ENCODE measurements around the gene TPRKB. TPM values are rescaled to one million over a fixed set of nuclear protein-coding genes. Genes with fewer than 3 reads are reported as not detected.
"Not testable (repeated sequence)": the region's sequence is repeated elsewhere in the genome, so short reads cannot be mapped to it uniquely, and the experiment has no call there.

TPRKB gene
- total RNA-seq, 1 donor from 2014 or later = 30.6 TPM

- Histone ChIP-seq H3K27ac (replicated peaks) (peak overlapping the region; percentile 88), H3K9me3 (replicated peaks) (no peaks in the 10 kb centered on the region), H3K36me3 (peaks cover 35% of the 10 kb centered on the region), H3K4me3 (peak overlapping the region; percentile 91), H3K4me1 (peaks cover 28% of the 10 kb centered on the region), H3K27me3 (ENCODE audit: low read depth) (no peaks in the 10 kb centered on the region)
- TF ChIP-seq CTCF (IDR thresholded peaks at IDR 0.05; ENCODE audit: borderline replicate concordance) = no peak
- intact Hi-C loops (cut with micrococcal nuclease) = no loop called here
- no peak for DNase-seq
Measured at GRCh38 chr2:73736378-73736777, 767 bp downstream of the TPRKB start.

- H3K4me3 ChIP-seq = no peak overlapping the region
- H3K27ac ChIP-seq (replicated peaks) = peak overlapping the region; percentile 84
- H3K36me3 ChIP-seq = peaks cover 57% of the 10 kb centered on the region
- H3K27me3 ChIP-seq (ENCODE audit: low read depth) = no peaks in the 10 kb centered on the region
- H3K4me1 ChIP-seq = peaks cover 20% of the 10 kb centered on the region
- intact Hi-C loops (cut with micrococcal nuclease) = no loop called here
- peak; percentile 64 for DNase-seq
- no peaks in the 10 kb centered on the region for H3K9me3 ChIP-seq (replicated peaks)
- no peak for TF ChIP-seq CTCF (IDR thresholded peaks at IDR 0.05; ENCODE audit: borderline replicate concordance)
Measured at GRCh38 chr2:73730810-73731209, 6.3 kb downstream of the TPRKB start.

GRCh38 chr2:73728711-73729110 lies 8.4 kb downstream of the TPRKB start:
- Histone ChIP-seq H3K9me3 (replicated peaks) (no peaks in the 10 kb centered on the region), H3K27ac (replicated peaks) (no peak overlapping the region), H3K4me3 (no peak overlapping the region), H3K4me1 (peaks cover 15% of the 10 kb centered on the region), H3K27me3 (ENCODE audit: low read depth) (no peaks in the 10 kb centered on the region), H3K36me3 (peaks cover 48% of the 10 kb centered on the region)
- TF ChIP-seq CTCF (IDR thresholded peaks at IDR 0.05; ENCODE audit: borderline replicate concordance) = no peak
- no peak for DNase-seq
- intact Hi-C loops (cut with micrococcal nuclease) = no loop called here

- intact Hi-C loops (cut with micrococcal nuclease) = no loop called here
- Histone ChIP-seq H3K27ac (replicated peaks) (no peak overlapping the region), H3K36me3 (peaks cover 42% of the 10 kb centered on the region), H3K9me3 (replicated peaks) (no peaks in the 10 kb centered on the region), H3K4me3 (no peak overlapping the region), H3K27me3 (ENCODE audit: low read depth) (no peaks in the 10 kb centered on the region), H3K4me1 (peaks cover 15% of the 10 kb centered on the region)
- no peak for DNase-seq
- no peak for TF ChIP-seq CTCF (IDR thresholded peaks at IDR 0.05; ENCODE audit: borderline replicate concordance)
Measured at GRCh38 chr2:73728043-73728442, 9.1 kb downstream of the TPRKB start.

GRCh38 chr2:73726657-73727056 lies 10.5 kb downstream of the TPRKB start:
- intact Hi-C loops (cut with micrococcal nuclease); H3K9me3 ChIP-seq (replicated peaks); H3K4me3 ChIP-seq; H3K27ac ChIP-seq (replicated peaks); H3K27me3 ChIP-seq (ENCODE audit: low read depth); DNase-seq: not testable (repeated sequence)
- Histone ChIP-seq H3K36me3 (peaks cover 28% of the 10 kb centered on the region), H3K4me1 (peaks cover 15% of the 10 kb centered on the region)

GRCh38 chr2:73718851-73719621 lies 18.1 kb downstream of the TPRKB start:
- H3K4me1 ChIP-seq = peaks cover 11% of the 10 kb centered on the region
- H3K27me3 ChIP-seq (ENCODE audit: low read depth) = no peaks in the 10 kb centered on the region
- no peak for DNase-seq
- no peak for TF ChIP-seq CTCF (IDR thresholded peaks at IDR 0.05; ENCODE audit: borderline replicate concordance)
- H3K9me3 ChIP-seq (replicated peaks) = peaks cover 7% of the 10 kb centered on the region
- no peak overlapping the region for H3K4me3 ChIP-seq
- H3K36me3 ChIP-seq = no peaks in the 10 kb centered on the region
- intact Hi-C loops (cut with micrococcal nuclease) = no loop called here
- H3K27ac ChIP-seq (replicated peaks) = no peak overlapping the region

All from left ventricle myocardium inferior (tissue), 1 donor.